MM.1S (cell line): ENCODE results near the gene CTSL.

ENCODE experiments used
- CTCF ChIP-seq: fragments of 300-600 bp; sonication (generic); IDR thresholded peaks from 2 replicates; pipeline ENCODE4 v1.5.1; 2016; ENCODE audit warnings: antibody characterized with exemption, low read length, mixed read lengths
- EZH2 ChIP-seq: fragments of 300-600 bp; sonication (generic); optimal IDR thresholded peaks from 2 replicates; pipeline ENCODE3; 2017; ENCODE audit warnings: low read depth, mild to moderate bottlenecking, antibody characterized with exemption, low read length, mixed read lengths
- EZH2phosphoT487 ChIP-seq: fragments of 300-600 bp; sonication (generic); IDR thresholded peaks from 2 replicates; pipeline ENCODE4 v1.6.1; 2018; ENCODE audit warnings: antibody characterized with exemption, low read length

- no peak for TF ChIP-seq CTCF
- TF ChIP-seq EZH2phosphoT487 = no peak
- TF ChIP-seq EZH2 = no peak
Measured at GRCh38 chr9:87711857-87712800, 13.8 kb upstream of the CTSL start.
